HEK293 (cell line): ENCODE measurements around the gene ANKRD44.

Experiments used
- CTCF ChIA-PET: fragments of 350-600 bp; formaldehyde crosslinking; extraction: SDS; loops from one replicate; lab custom pipeline; 2021; ENCODE audit warnings: antibody characterized with exemption; lab: Yijun Ruan, JAX
- POLR2A ChIA-PET: fragments of 300-600 bp; formaldehyde crosslinking; extraction: SDS; loops from one replicate; lab custom pipeline; 2020; ENCODE audit warnings: antibody characterized with exemption, inconsistent platforms; lab: Yijun Ruan, JAX
- H3K27ac ChIP-seq: fragments of 200-500 bp; sonication (Bioruptor generic); 2 replicates; pipeline ENCODE4 v1.5.1; 2014; ENCODE audit warnings: low read depth, low read length, control low read depth, inconsistent platforms; ENCODE audit errors: extremely low read depth
- H3K36me3 ChIP-seq, 2 experiments: fragments of 200-500 bp in 1 of 2; sonication (Bioruptor generic) in 1 of 2; 1 replicate in 1 of 2; 2 replicates in 1 of 2; pipeline ENCODE4 v1.5.1; 2014 to 2017; ENCODE audit warnings: inconsistent platforms in 2 of 2, low read length in 2 of 2; ENCODE audit not compliant: control insufficient read depth in 2 of 2, insufficient read depth in 1 of 2
- H3K4me1 ChIP-seq: fragments of 200-500 bp; sonication (Bioruptor generic); 2 replicates; pipeline ENCODE4 v1.5.1; 2014; ENCODE audit warnings: mild to moderate bottlenecking, low read length, inconsistent platforms; ENCODE audit not compliant: control insufficient read depth, insufficient read depth
- H3K4me3 ChIP-seq: 2 replicates; pipeline ENCODE4 v1.5.1; 2011; ENCODE audit warnings: low read depth, mild to moderate bottlenecking, control low read depth, low read length, moderate library complexity
- H3K9me3 ChIP-seq: fragments of 200-500 bp; sonication (Bioruptor generic); 2 replicates; pipeline ENCODE4 v1.5.1; 2014; ENCODE audit warnings: low read depth, low read length, inconsistent platforms; ENCODE audit not compliant: control insufficient read depth, insufficient read depth
- GLI2 ChIP-seq: fragments of 450-650 bp; formaldehyde crosslinking; IDR thresholded peaks from 2 replicates; pipeline ENCODE4; 2017; ENCODE audit warnings: missing biosample characterization, missing genetic modification characterization, low read depth, borderline replicate concordance
- HOXC10 ChIP-seq: sonication (generic); formaldehyde crosslinking; IDR thresholded peaks from 2 replicates; pipeline ENCODE4 v1.8.1; 2023; ENCODE audit warnings: mild to moderate bottlenecking, missing genetic modification reagents
- ZEB2 ChIP-seq: fragments of 450-650 bp; formaldehyde crosslinking; IDR thresholded peaks from 2 replicates; pipeline ENCODE4 v1.5.1; 2016; ENCODE audit warnings: missing biosample characterization, missing genetic modification characterization
- ZIC2 ChIP-seq: fragments of 450-650 bp; formaldehyde crosslinking; IDR thresholded peaks from 2 replicates; pipeline ENCODE4 v1.5.1; 2016; ENCODE audit warnings: missing biosample characterization, missing genetic modification characterization
- ZNF10 ChIP-seq: fragments of 450-650 bp; formaldehyde crosslinking; IDR thresholded peaks from 2 replicates; pipeline ENCODE4 v1.5.1; 2017; ENCODE audit warnings: missing biosample characterization, missing genetic modification characterization
- ZNF140 ChIP-seq: fragments of 450-650 bp; formaldehyde crosslinking; IDR thresholded peaks from 2 replicates; pipeline ENCODE4 v1.5.1; 2016; ENCODE audit warnings: missing biosample characterization, missing genetic modification characterization
- ZNF223 ChIP-seq: fragments of 450-650 bp; formaldehyde crosslinking; IDR thresholded peaks from 2 replicates; pipeline ENCODE4 v1.5.1; 2016; ENCODE audit warnings: missing biosample characterization, missing genetic modification characterization
- ZNF248 ChIP-seq: fragments of 450-650 bp; formaldehyde crosslinking; IDR thresholded peaks from 2 replicates; pipeline ENCODE4 v1.5.1; 2017; ENCODE audit warnings: missing biosample characterization, missing genetic modification characterization
- ZNF335 ChIP-seq: fragments of 450-650 bp; formaldehyde crosslinking; conservative IDR thresholded peaks from 2 replicates; pipeline ENCODE4 v1.5.1; 2016; ENCODE audit warnings: missing biosample characterization, missing genetic modification characterization
- ZNF394 ChIP-seq: fragments of 450-650 bp; formaldehyde crosslinking; IDR thresholded peaks from 2 replicates; pipeline ENCODE4 v1.5.1; 2016; ENCODE audit warnings: missing biosample characterization, missing genetic modification characterization, mild to moderate bottlenecking, moderate library complexity, borderline replicate concordance
- ZNF416 ChIP-seq: fragments of 450-650 bp; formaldehyde crosslinking; IDR thresholded peaks from 2 replicates; pipeline ENCODE4 v1.5.1; 2016; ENCODE audit warnings: missing biosample characterization, missing genetic modification characterization
- ZNF48 ChIP-seq: fragments of 450-650 bp; formaldehyde crosslinking; IDR thresholded peaks from 2 replicates; pipeline ENCODE4 v1.5.1; 2016; ENCODE audit warnings: missing biosample characterization, missing genetic modification characterization
- ZNF560 ChIP-seq: fragments of 450-650 bp; formaldehyde crosslinking; IDR thresholded peaks from 2 replicates; pipeline ENCODE4 v1.5.1; 2017; ENCODE audit warnings: missing biosample characterization, missing genetic modification characterization, borderline replicate concordance
- ZNF610 ChIP-seq: fragments of 450-650 bp; formaldehyde crosslinking; IDR thresholded peaks from 2 replicates; pipeline ENCODE4 v1.5.1; 2016; ENCODE audit warnings: missing biosample characterization, missing genetic modification characterization, borderline replicate concordance
- ZNF654 ChIP-seq: fragments of 450-650 bp; formaldehyde crosslinking; IDR thresholded peaks from 2 replicates; pipeline ENCODE4 v1.5.1; 2016; ENCODE audit warnings: low read depth, missing biosample characterization, missing genetic modification characterization
- ZNF660 ChIP-seq: fragments of 450-650 bp; IDR thresholded peaks from 2 replicates; pipeline ENCODE4 v1.5.1; 2018; ENCODE audit warnings: missing biosample characterization, mild to moderate bottlenecking, missing genetic modification characterization
- ZNF785 ChIP-seq: fragments of 450-650 bp; formaldehyde crosslinking; IDR thresholded peaks from 2 replicates; pipeline ENCODE4 v1.5.1; 2016; ENCODE audit warnings: missing biosample characterization, missing genetic modification characterization
- TF ChIP-seq, protein P1 (sequence below): fragments of 450-650 bp; formaldehyde crosslinking; IDR thresholded peaks from 2 replicates; pipeline ENCODE4 v1.5.1; 2016; ENCODE audit warnings: missing biosample characterization, missing genetic modification characterization
- TF ChIP-seq, protein P2 (sequence below): fragments of 450-650 bp; formaldehyde crosslinking; IDR thresholded peaks from 2 replicates; pipeline ENCODE4 v1.5.1; 2017; ENCODE audit warnings: missing biosample characterization, missing genetic modification characterization
- TF ChIP-seq, protein P3 (sequence below): fragments of 450-650 bp; formaldehyde crosslinking; IDR thresholded peaks from 2 replicates; pipeline ENCODE4 v1.5.1; 2017; ENCODE audit warnings: missing biosample characterization, missing genetic modification characterization
- TF ChIP-seq, protein P4 (sequence below): fragments of 450-650 bp; formaldehyde crosslinking; IDR thresholded peaks from 2 replicates; pipeline ENCODE4 v1.5.1; 2016; ENCODE audit warnings: missing biosample characterization, missing genetic modification characterization

The ANKRD44 gene

DNA sequence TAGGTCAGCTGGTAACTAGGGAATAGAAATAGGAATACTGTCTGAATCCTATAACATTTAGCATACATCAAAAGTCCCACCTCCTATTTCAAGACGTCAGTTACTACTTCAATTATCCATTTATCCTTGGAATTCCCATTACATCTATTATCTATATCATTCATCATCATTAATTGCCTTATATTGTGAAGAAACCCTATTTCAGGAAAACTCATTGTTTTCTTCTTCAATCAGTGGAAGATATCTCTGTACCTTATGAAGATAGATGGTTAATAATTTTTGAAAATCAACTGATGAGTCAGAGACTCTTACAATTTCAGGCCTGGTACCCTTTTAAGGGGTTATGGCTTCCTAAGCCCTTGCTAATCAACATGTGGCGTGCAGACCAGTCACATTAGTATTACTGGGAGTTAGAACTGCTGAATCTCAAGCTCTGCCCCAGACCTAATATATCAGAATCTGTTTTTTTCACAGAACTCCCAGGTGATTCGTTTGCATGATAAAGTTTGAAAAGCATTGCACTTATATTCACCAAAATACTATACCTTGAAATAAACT, 314.7 kb downstream of the ANKRD44 start:
- ChIA-PET CTCF (no interaction called here), POLR2A (interaction anchor here (0.7 kb wide), 1 partner anchor 172 kb away, joined by 3 read pairs; no protein-coding TSS in a partner anchor)
- H3K4me1 ChIP-seq, result no peaks in the 10 kb centered on the region
- H3K36me3 ChIP-seq, result no peaks in the 10 kb centered on the region
- H3K4me3 ChIP-seq, result no peak overlapping the region
- TF ChIP-seq, protein P1, sequence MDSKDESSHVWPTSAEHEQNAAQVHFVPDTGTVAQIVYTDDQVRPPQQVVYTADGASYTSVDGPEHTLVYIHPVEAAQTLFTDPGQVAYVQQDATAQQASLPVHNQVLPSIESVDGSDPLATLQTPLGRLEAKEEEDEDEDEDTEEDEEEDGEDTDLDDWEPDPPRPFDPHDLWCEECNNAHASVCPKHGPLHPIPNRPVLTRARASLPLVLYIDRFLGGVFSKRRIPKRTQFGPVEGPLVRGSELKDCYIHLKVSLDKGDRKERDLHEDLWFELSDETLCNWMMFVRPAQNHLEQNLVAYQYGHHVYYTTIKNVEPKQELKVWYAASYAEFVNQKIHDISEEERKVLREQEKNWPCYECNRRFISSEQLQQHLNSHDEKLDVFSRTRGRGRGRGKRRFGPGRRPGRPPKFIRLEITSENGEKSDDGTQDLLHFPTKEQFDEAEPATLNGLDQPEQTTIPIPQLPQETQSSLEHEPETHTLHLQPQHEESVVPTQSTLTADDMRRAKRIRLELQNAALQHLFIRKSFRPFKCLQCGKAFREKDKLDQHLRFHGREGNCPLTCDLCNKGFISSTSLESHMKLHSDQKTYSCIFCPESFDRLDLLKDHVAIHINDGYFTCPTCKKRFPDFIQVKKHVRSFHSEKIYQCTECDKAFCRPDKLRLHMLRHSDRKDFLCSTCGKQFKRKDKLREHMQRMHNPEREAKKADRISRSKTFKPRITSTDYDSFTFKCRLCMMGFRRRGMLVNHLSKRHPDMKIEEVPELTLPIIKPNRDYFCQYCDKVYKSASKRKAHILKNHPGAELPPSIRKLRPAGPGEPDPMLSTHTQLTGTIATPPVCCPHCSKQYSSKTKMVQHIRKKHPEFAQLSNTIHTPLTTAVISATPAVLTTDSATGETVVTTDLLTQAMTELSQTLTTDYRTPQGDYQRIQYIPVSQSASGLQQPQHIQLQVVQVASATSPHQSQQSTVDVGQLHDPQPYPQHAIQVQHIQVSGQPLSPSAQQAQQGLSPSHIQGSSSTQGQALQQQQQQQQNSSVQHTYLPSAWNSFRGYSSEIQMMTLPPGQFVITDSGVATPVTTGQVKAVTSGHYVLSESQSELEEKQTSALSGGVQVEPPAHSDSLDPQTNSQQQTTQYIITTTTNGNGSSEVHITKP (tag by site-specific recombination), result no peak
- TF ChIP-seq ZEB2 (tag by site-specific recombination) (no peak), ZNF660 (tag by site-specific recombination) (no peak), ZNF654 (tag by site-specific recombination) (no peak), GLI2 (tag by site-specific recombination) (no peak), ZNF416 (tag by site-specific recombination) (no peak)
- TF ChIP-seq, all 188 proteins: peak for 0
- H3K9me3 ChIP-seq, result no peaks in the 10 kb centered on the region
- no peak overlapping the region for H3K27ac ChIP-seq

DNA sequence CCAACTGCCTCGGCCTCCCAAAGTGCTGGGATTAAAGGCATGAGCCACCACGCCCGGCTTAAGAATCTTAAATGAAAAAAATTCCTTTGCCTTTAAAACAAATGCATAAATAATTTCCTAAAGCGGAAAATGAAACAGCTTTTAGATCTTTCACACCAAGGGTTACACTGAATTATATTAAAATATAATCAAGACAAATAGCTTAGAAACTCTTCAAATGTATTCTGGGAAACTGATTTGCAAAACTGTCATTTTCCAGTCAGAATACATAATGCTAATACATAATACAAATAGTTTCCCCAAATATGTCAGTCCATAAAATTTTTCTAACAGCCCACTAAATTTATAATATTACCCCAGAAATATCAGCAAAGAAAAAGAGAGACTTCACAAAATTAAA, 315.8 kb downstream of the ANKRD44 start:
- no peaks in the 10 kb centered on the region for H3K4me1 ChIP-seq
- CTCF ChIA-PET, result no interaction called here
- TF ChIP-seq ZNF785 (no peak), HOXC10 (CRISPR knock-in tag) (no peak), ZNF140 (tag by site-specific recombination) (no peak), ZNF610 (tag by site-specific recombination) (no peak), ZNF560 (no peak), ZNF416 (tag by site-specific recombination) (no peak), ZNF394 (tag by site-specific recombination) (no peak), ZNF335 (no peak), ZNF223 (tag by site-specific recombination) (no peak), ZNF248 (tag by site-specific recombination) (no peak), ZIC2 (no peak), ZNF10 (tag by site-specific recombination) (no peak), ZNF48 (tag by site-specific recombination) (no peak)
- TF ChIP-seq, protein P2, sequence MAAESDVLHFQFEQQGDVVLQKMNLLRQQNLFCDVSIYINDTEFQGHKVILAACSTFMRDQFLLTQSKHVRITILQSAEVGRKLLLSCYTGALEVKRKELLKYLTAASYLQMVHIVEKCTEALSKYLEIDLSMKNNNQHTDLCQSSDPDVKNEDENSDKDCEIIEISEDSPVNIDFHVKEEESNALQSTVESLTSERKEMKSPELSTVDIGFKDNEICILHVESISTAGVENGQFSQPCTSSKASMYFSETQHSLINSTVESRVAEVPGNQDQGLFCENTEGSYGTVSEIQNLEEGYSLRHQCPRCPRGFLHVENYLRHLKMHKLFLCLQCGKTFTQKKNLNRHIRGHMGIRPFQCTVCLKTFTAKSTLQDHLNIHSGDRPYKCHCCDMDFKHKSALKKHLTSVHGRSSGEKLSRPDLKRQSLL (tag by site-specific recombination), result no peak
- TF ChIP-seq, protein P3, sequence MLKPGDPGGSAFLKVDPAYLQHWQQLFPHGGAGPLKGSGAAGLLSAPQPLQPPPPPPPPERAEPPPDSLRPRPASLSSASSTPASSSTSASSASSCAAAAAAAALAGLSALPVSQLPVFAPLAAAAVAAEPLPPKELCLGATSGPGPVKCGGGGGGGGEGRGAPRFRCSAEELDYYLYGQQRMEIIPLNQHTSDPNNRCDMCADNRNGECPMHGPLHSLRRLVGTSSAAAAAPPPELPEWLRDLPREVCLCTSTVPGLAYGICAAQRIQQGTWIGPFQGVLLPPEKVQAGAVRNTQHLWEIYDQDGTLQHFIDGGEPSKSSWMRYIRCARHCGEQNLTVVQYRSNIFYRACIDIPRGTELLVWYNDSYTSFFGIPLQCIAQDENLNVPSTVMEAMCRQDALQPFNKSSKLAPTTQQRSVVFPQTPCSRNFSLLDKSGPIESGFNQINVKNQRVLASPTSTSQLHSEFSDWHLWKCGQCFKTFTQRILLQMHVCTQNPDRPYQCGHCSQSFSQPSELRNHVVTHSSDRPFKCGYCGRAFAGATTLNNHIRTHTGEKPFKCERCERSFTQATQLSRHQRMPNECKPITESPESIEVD (tag by site-specific recombination), result no peak
- TF ChIP-seq, protein P4, sequence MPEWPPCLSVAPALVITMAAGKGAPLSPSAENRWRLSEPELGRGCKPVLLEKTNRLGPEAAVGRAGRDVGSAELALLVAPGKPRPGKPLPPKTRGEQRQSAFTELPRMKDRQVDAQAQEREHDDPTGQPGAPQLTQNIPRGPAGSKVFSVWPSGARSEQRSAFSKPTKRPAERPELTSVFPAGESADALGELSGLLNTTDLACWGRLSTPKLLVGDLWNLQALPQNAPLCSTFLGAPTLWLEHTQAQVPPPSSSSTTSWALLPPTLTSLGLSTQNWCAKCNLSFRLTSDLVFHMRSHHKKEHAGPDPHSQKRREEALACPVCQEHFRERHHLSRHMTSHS, result no peak
- POLR2A ChIA-PET, result no interaction called here
- no peak overlapping the region for H3K27ac ChIP-seq
- H3K4me3 ChIP-seq, result no peak overlapping the region
- no peaks in the 10 kb centered on the region for H3K36me3 ChIP-seq
- no peaks in the 10 kb centered on the region for H3K9me3 ChIP-seq
